H1 (cell line): Measurements from ENCODE around the gene DOK6. TPM values are rescaled to one million over a fixed set of nuclear protein-coding genes. Genes with fewer than 3 reads are reported as not detected.

Experiments used
- ATF2 ChIP-seq: IDR thresholded peaks from 2 replicates; pipeline ENCODE4 v1.6.1; 2012; ENCODE audit warnings: low read length, inconsistent platforms
- CHD2 ChIP-seq: IDR thresholded peaks from 2 replicates; pipeline ENCODE4 v1.6.1; 2012; ENCODE audit warnings: low read length, improper control_type of control experiment
- HDAC6 ChIP-seq: IDR thresholded peaks from one replicate; pipeline ENCODE4 v1.7.1; 2012; ENCODE audit warnings: low read depth, mild to moderate bottlenecking, inconsistent platforms, low read length, moderate library complexity
- KDM1A ChIP-seq: fragments of 200-600, 300-600 bp; sonication (generic); IDR thresholded peaks from 2 replicates; pipeline ENCODE4 v1.7.1; 2016; ENCODE audit warnings: mild to moderate bottlenecking, low read length, borderline replicate concordance
- RBBP5 ChIP-seq: IDR thresholded peaks from 2 replicates; pipeline ENCODE4 v1.7.1; 2012; ENCODE audit warnings: low read depth, mild to moderate bottlenecking, inconsistent platforms, low read length, moderate library complexity, borderline replicate concordance
- polyA plus RNA-seq, 7 experiments: library from polyadenylated mRNA; depleted of rRNA in 3 of 7; stranded (reverse) in 5 of 7; unstranded in 2 of 7; fragments of >200 nt in 5 of 7; fragments of 200-250 nt in 2 of 7; gene quantifications; 1 replicate in 5 of 7; 2 replicates in 1 of 7; 4 replicates in 1 of 7; pipeline versions ENCODE4 v1.2.1 to v1.2.3, GENCODE V29; 2011 to 2013; ENCODE audit warnings: missing spikeins in 2 of 7, mixed read lengths in 2 of 7
- total RNA-seq: library from RNA; stranded (reverse); fragmentation: NEBNext Ultra II Directional; extraction: Animal tissue kit (Norgen Biotek cat#: 25700); gene quantifications from 2 replicates; pipeline ENCODE4 v1.2.1, GENCODE V29; 2021
- TF ChIP-seq, protein P1 (sequence below): fragments of 300-600 bp; sonication (generic); IDR thresholded peaks from 2 replicates; pipeline ENCODE4 v1.7.1; 2012; ENCODE audit warnings: low read length, moderate library complexity, mild to moderate bottlenecking, inconsistent platforms; ENCODE audit not compliant: insufficient replicate concordance

Gene DOK6
- total and polyA plus RNA-seq, 2 of the 8 experiments (the other 6 are each of a cell fraction or from before 2014, with no cell fraction given): 0.33 to 0.50 TPM

- TF ChIP-seq, protein P1, sequence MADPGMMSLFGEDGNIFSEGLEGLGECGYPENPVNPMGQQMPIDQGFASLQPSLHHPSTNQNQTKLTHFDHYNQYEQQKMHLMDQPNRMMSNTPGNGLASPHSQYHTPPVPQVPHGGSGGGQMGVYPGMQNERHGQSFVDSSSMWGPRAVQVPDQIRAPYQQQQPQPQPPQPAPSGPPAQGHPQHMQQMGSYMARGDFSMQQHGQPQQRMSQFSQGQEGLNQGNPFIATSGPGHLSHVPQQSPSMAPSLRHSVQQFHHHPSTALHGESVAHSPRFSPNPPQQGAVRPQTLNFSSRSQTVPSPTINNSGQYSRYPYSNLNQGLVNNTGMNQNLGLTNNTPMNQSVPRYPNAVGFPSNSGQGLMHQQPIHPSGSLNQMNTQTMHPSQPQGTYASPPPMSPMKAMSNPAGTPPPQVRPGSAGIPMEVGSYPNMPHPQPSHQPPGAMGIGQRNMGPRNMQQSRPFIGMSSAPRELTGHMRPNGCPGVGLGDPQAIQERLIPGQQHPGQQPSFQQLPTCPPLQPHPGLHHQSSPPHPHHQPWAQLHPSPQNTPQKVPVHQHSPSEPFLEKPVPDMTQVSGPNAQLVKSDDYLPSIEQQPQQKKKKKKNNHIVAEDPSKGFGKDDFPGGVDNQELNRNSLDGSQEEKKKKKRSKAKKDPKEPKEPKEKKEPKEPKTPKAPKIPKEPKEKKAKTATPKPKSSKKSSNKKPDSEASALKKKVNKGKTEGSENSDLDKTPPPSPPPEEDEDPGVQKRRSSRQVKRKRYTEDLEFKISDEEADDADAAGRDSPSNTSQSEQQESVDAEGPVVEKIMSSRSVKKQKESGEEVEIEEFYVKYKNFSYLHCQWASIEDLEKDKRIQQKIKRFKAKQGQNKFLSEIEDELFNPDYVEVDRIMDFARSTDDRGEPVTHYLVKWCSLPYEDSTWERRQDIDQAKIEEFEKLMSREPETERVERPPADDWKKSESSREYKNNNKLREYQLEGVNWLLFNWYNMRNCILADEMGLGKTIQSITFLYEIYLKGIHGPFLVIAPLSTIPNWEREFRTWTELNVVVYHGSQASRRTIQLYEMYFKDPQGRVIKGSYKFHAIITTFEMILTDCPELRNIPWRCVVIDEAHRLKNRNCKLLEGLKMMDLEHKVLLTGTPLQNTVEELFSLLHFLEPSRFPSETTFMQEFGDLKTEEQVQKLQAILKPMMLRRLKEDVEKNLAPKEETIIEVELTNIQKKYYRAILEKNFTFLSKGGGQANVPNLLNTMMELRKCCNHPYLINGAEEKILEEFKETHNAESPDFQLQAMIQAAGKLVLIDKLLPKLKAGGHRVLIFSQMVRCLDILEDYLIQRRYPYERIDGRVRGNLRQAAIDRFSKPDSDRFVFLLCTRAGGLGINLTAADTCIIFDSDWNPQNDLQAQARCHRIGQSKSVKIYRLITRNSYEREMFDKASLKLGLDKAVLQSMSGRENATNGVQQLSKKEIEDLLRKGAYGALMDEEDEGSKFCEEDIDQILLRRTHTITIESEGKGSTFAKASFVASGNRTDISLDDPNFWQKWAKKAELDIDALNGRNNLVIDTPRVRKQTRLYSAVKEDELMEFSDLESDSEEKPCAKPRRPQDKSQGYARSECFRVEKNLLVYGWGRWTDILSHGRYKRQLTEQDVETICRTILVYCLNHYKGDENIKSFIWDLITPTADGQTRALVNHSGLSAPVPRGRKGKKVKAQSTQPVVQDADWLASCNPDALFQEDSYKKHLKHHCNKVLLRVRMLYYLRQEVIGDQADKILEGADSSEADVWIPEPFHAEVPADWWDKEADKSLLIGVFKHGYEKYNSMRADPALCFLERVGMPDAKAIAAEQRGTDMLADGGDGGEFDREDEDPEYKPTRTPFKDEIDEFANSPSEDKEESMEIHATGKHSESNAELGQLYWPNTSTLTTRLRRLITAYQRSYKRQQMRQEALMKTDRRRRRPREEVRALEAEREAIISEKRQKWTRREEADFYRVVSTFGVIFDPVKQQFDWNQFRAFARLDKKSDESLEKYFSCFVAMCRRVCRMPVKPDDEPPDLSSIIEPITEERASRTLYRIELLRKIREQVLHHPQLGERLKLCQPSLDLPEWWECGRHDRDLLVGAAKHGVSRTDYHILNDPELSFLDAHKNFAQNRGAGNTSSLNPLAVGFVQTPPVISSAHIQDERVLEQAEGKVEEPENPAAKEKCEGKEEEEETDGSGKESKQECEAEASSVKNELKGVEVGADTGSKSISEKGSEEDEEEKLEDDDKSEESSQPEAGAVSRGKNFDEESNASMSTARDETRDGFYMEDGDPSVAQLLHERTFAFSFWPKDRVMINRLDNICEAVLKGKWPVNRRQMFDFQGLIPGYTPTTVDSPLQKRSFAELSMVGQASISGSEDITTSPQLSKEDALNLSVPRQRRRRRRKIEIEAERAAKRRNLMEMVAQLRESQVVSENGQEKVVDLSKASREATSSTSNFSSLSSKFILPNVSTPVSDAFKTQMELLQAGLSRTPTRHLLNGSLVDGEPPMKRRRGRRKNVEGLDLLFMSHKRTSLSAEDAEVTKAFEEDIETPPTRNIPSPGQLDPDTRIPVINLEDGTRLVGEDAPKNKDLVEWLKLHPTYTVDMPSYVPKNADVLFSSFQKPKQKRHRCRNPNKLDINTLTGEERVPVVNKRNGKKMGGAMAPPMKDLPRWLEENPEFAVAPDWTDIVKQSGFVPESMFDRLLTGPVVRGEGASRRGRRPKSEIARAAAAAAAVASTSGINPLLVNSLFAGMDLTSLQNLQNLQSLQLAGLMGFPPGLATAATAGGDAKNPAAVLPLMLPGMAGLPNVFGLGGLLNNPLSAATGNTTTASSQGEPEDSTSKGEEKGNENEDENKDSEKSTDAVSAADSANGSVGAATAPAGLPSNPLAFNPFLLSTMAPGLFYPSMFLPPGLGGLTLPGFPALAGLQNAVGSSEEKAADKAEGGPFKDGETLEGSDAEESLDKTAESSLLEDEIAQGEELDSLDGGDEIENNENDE: no peak
- TF ChIP-seq ATF2 (no peak), HDAC6 (no peak), CHD2 (no peak), RBBP5 (no peak), KDM1A (no peak)
Observed at GRCh38 chr18:69755041-69755440, 354.4 kb downstream of the DOK6 start (continued).
